Heart left ventricle (tissue), 16 donors: Measurements from ENCODE around the gene CCDC136. TPM values are rescaled to one million over a fixed set of nuclear protein-coding genes. Genes with fewer than 3 reads are reported as not detected.

Experiments used
- ATAC-seq, 4 donors: fragments of 200-7000 bp; cut with Tn5 transposase; one replicate each; pipeline ENCODE4 v1.9.1; 2020 to 2022; ENCODE audit warnings: moderate library complexity in 4 of 4, mild to moderate bottlenecking in 3 of 4, moderate number of reproducible peaks in 1 of 4
- DNase-seq, 5 donors: peaks; one replicate each; pipeline ENCODE4 v3.0.0-alpha.2; 2020
- H3K27ac ChIP-seq, 12 donors: fragments of 200-600 bp; sonication (generic) in 4 of 12; one replicate each; pipeline versions ENCODE4 v1.5.0 to v1.8.0; 2016 to 2022; ENCODE audit warnings: mild to moderate bottlenecking in 2 of 12
- H3K27me3 ChIP-seq, 9 donors: fragments of 200-600 bp; sonication (generic) in 2 of 9; one replicate each; pipeline versions ENCODE4 v1.5.1 to v1.8.0; 2016 to 2022; ENCODE audit warnings: mild to moderate bottlenecking in 3 of 9
- H3K36me3 ChIP-seq, 9 donors: fragments of 200-600 bp; sonication (generic) in 2 of 9; one replicate each; pipeline versions ENCODE4 v1.5.0 to v1.8.0; 2018 to 2022; ENCODE audit warnings: mild to moderate bottlenecking in 2 of 9
- H3K4me1 ChIP-seq, 12 donors: fragments of 200-600 bp; sonication (generic) in 4 of 12; one replicate each; pipeline versions ENCODE4 v1.5.0 to v1.8.0; 2016 to 2022; ENCODE audit warnings: mild to moderate bottlenecking in 3 of 12
- H3K4me3 ChIP-seq, 12 donors: fragments of 200-600 bp; sonication (generic) in 4 of 12; one replicate each; pipeline versions ENCODE4 v1.5.0 to v1.8.0; 2017 to 2022; ENCODE audit warnings: mild to moderate bottlenecking in 9 of 12, moderate library complexity in 4 of 12
- H3K9me3 ChIP-seq, 12 donors: fragments of 200-600 bp; sonication (generic) in 4 of 12; one replicate each; pipeline versions ENCODE4 v1.5.0 to v1.8.0; 2016 to 2022; ENCODE audit warnings: mild to moderate bottlenecking in 1 of 12
- POLR2A ChIP-seq, 2 donors: fragments of 450-650 bp; IDR thresholded peaks; one replicate each; pipeline ENCODE4 v1.6.1; 2017; ENCODE audit warnings: antibody characterized with exemption in 2 of 2, mild to moderate bottlenecking in 2 of 2, moderate library complexity in 2 of 2
- WGBS, 4 donors: extraction: QIAGEN DNeasy Blood & Tissue Kit in 2 of 4; methylation state at CpG; one replicate each; pipeline versions ENCODE4 v1.1.5 to v1.1.7; 2013 to 2018; 5-methylcytosine and 5-hydroxymethylcytosine counted together
- intact Hi-C, 10 donors: fragments of 100-400 bp; cut with DNase I; formaldehyde crosslinking; loops; one replicate each; pipeline versions ENCODE4 v1.11.1 to v1.14.2; 2022
- polyA plus RNA-seq, 2 donors: library from polyadenylated mRNA; stranded (reverse); fragments of 200-250 nt; gene quantifications; one replicate each; pipeline ENCODE4 v1.2.3, GENCODE V29; 2013
- total RNA-seq, 9 donors: library from RNA; depleted of rRNA in 2 of 9; stranded (reverse); fragments of >200 nt in 2 of 9; fragmentation: NEBNext Ultra II Directional in 3 of 9; extraction: Animal tissue kit (Norgen Biotek cat#: 25700) in 3 of 9; gene quantifications; one replicate each; pipeline versions ENCODE4 v1.1.0 to v1.2.4, GENCODE V29; 2016 to 2023
- TF ChIP-seq, protein P1 (sequence below), 12 donors: fragments of 200-600 bp; sonication (generic) in 4 of 12; IDR thresholded peaks; one replicate each; pipeline versions ENCODE4 v1.5.0 to v1.8.0; 2018 to 2022; ENCODE audit warnings: antibody characterized with exemption in 12 of 12, mild to moderate bottlenecking in 5 of 12
- donor health status: ischemic (EF 13 %, LVEDD 7.1; RV severe dilation, severe dysfunction).
- donor health status: healthy with polysubstance abuse.
- donor health status: DM: no; HTN: yes; CAD: no.
- donor health status: DM: no; HTN: no; CAD: no.
- donor health status: ischemic (EF 25% LVEDD 6.9; RV normal size, moderate dysfunction).
- donor health status: ischemic (EF 25% LVEDD 5.7; RV mildly dilated, moderate dysfunction).
- donor health status: healthy.
- donor health status: DM: yes; HTN: yes; CAD: no.
- donor health status: ischemic (EF 35%, LVEDD 5.7; RV mildly dilated, moderate dysfunction).
- donor health status: nonischemic (EF 11% LVEDD 7.7; RV severe dilation, severe dysfunction).
- donor health status: DM: yes; HTN: yes; CAD: no.
- donor health status: PGD.
- donor health status: ischemic (EF 29% LVEDD 5.4; RV normal size, mild dysfunction).
- donor health status: nonischemic (EF 23%, LVEDD 6.1; RV moderate dilation, normal function).

CCDC136 gene
- total and polyA plus RNA-seq, 11 donors: 6.4 to 22.8 (median 10.4) TPM

- H3K4me1 ChIP-seq: peaks cover 0 to 10% (median 0%) of the 10 kb centered on the region in 12 donors
- DNase-seq (no peak), ATAC-seq (no peak)
- H3K27ac ChIP-seq: no peak overlapping the region
- H3K9me3 ChIP-seq: peaks cover 0 to 16% (median 8%) of the 10 kb centered on the region in 12 donors
- TF ChIP-seq, protein P1, sequence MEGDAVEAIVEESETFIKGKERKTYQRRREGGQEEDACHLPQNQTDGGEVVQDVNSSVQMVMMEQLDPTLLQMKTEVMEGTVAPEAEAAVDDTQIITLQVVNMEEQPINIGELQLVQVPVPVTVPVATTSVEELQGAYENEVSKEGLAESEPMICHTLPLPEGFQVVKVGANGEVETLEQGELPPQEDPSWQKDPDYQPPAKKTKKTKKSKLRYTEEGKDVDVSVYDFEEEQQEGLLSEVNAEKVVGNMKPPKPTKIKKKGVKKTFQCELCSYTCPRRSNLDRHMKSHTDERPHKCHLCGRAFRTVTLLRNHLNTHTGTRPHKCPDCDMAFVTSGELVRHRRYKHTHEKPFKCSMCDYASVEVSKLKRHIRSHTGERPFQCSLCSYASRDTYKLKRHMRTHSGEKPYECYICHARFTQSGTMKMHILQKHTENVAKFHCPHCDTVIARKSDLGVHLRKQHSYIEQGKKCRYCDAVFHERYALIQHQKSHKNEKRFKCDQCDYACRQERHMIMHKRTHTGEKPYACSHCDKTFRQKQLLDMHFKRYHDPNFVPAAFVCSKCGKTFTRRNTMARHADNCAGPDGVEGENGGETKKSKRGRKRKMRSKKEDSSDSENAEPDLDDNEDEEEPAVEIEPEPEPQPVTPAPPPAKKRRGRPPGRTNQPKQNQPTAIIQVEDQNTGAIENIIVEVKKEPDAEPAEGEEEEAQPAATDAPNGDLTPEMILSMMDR (IDR thresholded peaks at IDR 0.05): no peak
- no peak for TF ChIP-seq POLR2A (IDR thresholded peaks at IDR 0.05)
- intact Hi-C loops: no loop called here
- peaks cover 0 to 22% (median 12%) of the 10 kb centered on the region in 9 donors for H3K36me3 ChIP-seq
- H3K4me3 ChIP-seq: no peak overlapping the region
- H3K27me3 ChIP-seq: no peaks in the 10 kb centered on the region
- 61 to 76% (median 65%) methylated on average over 5 of the region's 5 CpGs for WGBS, 4 donors
Measured at GRCh38 chr7:128777156-128778123, 14.3 kb upstream of the CCDC136 start.

- Histone ChIP-seq H3K4me3 (no peak overlapping the region), H3K4me1 (peaks cover 0 to 21% (median 4%) of the 10 kb centered on the region in 12 donors), H3K27me3 (no peaks in the 10 kb centered on the region), H3K27ac (no peak overlapping the region), H3K36me3 (peaks cover 0 to 8% (median 0%) of the 10 kb centered on the region in 9 donors), H3K9me3 (peaks cover 0 to 16% (median 8%) of the 10 kb centered on the region in 12 donors)
- WGBS, 4 donors: 94 to 100% (median 95%) methylated on average over 5 of the region's 5 CpGs
- DNase-seq (no peak), ATAC-seq (no peak)
- no peak for TF ChIP-seq POLR2A (IDR thresholded peaks at IDR 0.05)
- TF ChIP-seq, protein P1 (IDR thresholded peaks at IDR 0.05): no peak
- intact Hi-C loops: no loop called here
Measured at GRCh38 chr7:128778946-128779345, 12.8 kb upstream of the CCDC136 start.

- H3K27me3 ChIP-seq: no peaks in the 10 kb centered on the region
- WGBS, 4 donors: 46 to 64% (median 57%) methylated on average over 5 of the region's 5 CpGs
- DNase-seq (peak in 3 of 5 donors; percentile 37 to 51 (median 48)), ATAC-seq (peak in 2 of 4 donors; percentile 34 to 41)
- no peaks in the 10 kb centered on the region for H3K36me3 ChIP-seq
- peaks cover 0 to 21% (median 4%) of the 10 kb centered on the region in 12 donors for H3K4me1 ChIP-seq
- TF ChIP-seq, protein P1 (IDR thresholded peaks at IDR 0.05): no peak
- no peak for TF ChIP-seq POLR2A (IDR thresholded peaks at IDR 0.05)
- intact Hi-C loops: loop anchor here in 1 of 10 donors (5.0 kb wide), 1 partner anchor 34 kb away; no protein-coding TSS in a partner anchor
- H3K27ac ChIP-seq: peak overlapping the region in 4 of 12 donors; percentile 49 to 59 (median 54)
- H3K9me3 ChIP-seq: peaks cover 0 to 16% (median 8%) of the 10 kb centered on the region in 12 donors
- H3K4me3 ChIP-seq: no peak overlapping the region
Measured at GRCh38 chr7:128781126-128781525, 10.6 kb upstream of the CCDC136 start.

GRCh38 chr7:128781851-128782250 lies 9.9 kb upstream of the CCDC136 start:
- ATAC-seq: no peak
- Histone ChIP-seq H3K9me3 (peaks cover 0 to 16% (median 8%) of the 10 kb centered on the region in 12 donors), H3K27me3 (no peaks in the 10 kb centered on the region), H3K36me3 (no peaks in the 10 kb centered on the region), H3K4me1 (peaks cover 0 to 21% (median 4%) of the 10 kb centered on the region in 12 donors), H3K27ac (peak overlapping the region in 3 of 12 donors; percentile 53 to 73 (median 54)), H3K4me3 (no peak overlapping the region)
- 59 to 70% (median 68%) methylated on average over 3 of the region's 3 CpGs for WGBS, 4 donors
- TF ChIP-seq, protein P1 (IDR thresholded peaks at IDR 0.05): no peak
- no peak for TF ChIP-seq POLR2A (IDR thresholded peaks at IDR 0.05)
- intact Hi-C loops: loop anchor here in 1 of 10 donors (5.0 kb wide), 1 partner anchor 35 kb away; no protein-coding TSS in a partner anchor
- DNase-seq: no peak
